GM19463 (cell line): ENCODE measurements around the gene ATF3.
"Not testable (repeated sequence)": the region's sequence is repeated elsewhere in the genome, so short reads cannot be mapped to it uniquely, and the experiment has no call there.

Source experiments
- ATAC-seq: cut with Tn5 transposase; IDR thresholded peaks from one replicate; pipeline ENCODE4 v1.9.1; 2021; ENCODE audit warnings: mild to moderate bottlenecking, moderate library complexity; ENCODE audit not compliant: unreplicated experiment

Gene ATF3

DNA sequence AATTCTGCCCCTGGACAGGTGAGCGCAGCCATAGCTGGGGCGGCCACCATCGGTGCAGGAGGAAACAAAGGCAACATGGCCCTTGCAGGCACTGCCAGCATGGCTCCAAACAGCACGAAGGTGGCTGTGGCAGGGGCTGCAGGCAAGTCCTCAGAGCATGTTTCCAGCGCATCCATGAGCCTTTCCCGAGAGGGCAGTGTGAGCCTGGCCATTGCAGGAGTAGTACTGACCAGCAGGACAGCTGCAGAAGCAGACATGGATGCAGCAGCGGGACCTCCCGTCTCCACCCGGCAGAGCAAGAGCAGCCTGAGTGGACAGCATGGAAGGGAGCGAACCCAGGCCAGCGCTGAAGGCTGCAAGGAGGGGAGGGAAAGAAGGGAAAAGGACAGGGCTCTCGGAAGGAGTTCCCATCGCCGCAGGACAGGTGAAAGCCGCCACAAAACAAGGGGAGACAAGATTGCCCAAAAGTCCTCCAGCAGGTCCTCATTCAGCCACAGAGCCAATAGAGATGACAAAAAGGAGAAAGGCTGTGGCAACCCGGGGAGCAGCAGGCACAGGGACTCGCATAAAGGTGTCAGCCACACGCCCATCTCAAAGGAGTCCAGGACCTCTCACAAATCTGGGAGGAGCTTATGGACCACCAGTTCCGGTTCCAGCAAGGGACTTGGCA lies 17.4 kb downstream of the ATF3 start:
- ATAC-seq: no peak

DNA sequence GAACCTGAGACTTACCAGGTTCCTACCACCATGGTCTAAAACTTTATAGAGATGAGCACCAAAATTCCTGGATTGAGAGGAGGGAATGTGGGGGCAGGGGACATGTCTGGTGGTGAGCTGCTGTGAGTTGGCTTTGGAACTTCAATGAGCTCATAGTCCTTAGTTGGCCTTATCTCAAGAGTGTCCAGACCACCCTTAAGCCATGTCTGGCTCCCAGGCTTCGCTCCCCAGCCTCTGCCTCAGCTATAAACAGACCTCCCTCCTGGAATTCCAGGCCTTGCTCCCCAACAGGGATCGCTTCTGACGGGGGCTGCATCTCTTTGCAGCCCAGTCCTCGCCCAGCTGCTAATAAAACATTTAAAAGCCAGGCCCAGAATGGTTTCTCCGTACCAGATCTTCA lies 19.5 kb downstream of the ATF3 start:
- ATAC-seq: no peak

DNA sequence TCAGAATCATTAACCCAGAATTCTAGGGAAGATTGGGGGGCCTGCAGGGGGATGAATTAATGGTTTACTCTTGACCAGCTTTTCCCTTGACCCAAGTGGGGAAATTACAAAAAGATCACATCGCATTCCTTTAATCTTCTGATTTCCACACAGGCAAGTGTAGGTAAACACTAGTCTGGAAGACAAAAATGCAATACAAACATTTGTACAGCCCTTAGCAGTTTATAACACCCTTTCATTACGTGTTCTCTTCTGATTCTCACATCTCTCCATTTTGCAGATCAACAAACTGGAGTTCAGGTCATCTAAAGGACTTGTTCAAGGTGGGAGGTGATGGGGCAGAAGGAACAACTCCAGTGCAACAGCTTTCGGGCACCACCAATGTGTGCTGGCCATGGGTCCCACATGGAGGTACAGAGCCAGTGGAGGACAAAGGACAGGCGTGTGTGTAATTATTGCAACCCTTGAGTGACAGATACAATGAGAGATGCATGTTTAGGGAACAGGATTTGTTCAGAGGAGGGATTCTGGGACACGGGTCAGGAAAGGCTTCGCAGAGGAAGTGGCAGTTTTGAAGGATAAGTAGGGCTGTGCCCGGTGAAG lies 20.4 kb downstream of the ATF3 start:
- ATAC-seq: no peak

DNA sequence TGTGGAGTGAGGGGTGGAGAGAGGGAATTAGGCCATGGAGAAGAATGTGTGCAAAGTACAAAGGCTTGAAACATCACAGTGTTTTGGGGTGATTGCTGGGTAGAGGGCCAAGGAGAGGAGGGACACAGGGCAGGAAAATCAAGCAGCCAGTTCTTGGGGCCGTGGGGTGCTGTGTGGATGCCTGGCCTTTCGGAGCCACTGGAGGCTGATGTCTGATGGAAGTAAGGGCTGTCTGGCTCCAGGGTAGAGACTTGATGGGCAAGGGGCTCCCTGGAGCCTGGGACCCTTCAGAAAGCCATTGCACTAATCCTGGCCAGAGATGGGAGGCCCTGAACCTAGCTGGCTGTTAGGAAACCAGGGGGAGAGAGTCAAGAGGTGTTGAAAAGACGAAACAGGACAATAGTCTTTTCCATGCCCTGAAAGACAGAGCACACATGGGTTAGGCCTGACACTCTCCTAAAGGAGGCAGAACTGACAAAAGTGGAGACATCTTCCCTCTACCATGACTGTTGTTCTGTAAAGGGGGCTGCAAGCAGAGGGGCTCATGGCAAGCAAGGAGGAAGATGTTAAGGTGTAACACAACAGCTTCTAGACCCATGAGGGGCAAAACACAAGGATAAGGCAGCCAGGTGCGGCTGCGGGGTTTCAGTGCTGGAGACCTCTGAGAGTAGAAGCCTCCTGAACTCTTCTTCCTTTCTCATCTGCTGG lies 21.0 kb downstream of the ATF3 start:
- no peak for ATAC-seq

DNA sequence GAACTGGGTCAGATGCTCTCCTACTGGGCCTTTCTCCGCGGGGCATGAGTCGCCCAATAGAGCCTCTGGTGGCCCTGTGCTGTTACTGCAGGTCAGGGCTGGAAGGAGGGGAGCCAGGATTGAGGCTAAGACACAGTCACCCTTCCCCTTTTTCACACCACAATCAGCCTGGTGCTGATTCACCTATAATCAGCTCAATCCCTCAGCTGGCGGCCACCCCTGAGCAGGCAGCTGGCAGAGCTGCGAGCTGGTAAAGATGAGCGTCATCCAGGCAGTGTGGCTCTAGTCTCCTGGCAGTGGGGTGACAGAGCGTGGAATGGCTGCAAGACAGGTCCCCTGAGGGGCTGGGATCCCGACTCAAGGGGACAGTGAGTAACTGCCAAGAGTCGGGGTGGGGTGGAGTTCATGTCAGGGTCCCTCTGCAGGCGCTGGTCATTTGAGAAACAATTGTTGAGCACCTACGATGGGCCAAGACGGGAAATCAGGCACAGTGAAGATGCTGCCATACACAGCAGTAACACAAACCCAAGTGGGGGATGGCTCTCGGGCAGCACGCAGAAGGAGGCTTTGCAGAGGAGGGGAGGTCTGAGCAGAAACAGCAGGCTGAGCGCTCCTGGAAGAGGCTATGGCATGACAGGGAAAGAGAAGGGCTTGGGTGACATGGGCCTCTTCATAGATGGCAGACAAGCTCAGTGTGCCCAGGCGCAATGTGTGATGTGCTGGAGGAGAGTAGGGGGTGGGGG lies 21.8 kb downstream of the ATF3 start:
- ATAC-seq: peak; percentile 94

DNA sequence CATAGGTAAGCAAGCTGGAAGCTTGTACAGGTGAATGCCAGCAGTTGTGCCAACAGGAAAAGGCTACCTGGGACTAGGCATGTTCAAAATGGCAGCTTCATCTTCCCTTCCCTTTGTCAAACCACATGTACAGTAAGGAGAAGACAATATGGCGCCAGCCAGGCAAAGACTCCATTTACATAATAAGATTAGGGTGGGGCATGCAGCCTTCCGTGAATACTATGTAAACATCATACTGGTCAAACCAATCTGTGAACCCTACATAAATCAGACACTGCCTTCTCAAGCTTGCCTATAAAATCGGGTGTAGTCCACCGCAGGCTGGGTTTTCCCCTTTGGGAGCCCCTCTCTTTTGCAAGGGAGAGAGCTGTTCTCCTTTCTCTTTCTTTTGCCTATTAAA lies 24.6 kb downstream of the ATF3 start:
- no peak for ATAC-seq

DNA sequence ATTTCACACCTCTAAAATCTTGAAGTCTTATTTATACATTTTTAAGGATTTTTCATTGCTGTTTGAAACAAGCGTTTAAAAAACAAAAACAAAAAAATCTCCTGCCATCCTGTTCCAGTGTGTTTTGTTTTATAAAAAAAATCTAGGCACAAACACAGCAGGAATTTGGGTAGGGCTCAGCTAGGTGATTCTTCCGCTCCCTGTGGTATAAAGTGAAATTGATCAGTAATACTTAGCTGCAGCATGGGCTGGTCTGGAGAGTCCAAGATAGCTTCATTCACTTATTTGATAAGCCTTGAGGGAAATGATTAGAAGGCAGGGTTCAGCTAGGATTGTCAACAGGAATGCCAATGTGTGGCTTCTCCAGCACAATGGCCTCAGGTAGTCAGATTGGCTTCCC lies 25.7 kb downstream of the ATF3 start:
- no peak for ATAC-seq

DNA sequence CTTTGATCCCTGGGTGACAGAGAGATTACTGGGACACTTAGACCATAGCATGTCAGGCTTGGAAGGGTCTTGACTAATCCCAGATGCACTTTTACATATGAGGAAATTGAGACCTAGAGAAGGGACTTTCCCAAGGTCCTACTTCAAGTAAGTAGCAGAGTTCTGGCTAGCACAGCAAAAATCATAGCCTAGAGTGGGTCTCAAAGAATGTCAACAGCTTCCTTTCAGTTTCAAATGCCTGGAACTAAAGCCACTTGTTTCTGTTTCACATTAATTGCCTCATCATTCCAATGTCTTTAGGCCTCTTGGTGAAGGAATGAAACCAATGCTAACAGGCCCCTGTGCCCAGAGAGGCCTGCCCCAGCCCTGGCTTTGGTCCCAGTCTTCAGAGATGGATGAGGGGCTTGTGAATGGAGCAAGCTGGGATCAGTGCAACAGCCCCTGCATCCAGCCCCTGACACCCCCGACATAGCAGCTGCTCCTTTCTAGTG lies 26.6 kb downstream of the ATF3 start:
- ATAC-seq: peak; percentile 43

DNA sequence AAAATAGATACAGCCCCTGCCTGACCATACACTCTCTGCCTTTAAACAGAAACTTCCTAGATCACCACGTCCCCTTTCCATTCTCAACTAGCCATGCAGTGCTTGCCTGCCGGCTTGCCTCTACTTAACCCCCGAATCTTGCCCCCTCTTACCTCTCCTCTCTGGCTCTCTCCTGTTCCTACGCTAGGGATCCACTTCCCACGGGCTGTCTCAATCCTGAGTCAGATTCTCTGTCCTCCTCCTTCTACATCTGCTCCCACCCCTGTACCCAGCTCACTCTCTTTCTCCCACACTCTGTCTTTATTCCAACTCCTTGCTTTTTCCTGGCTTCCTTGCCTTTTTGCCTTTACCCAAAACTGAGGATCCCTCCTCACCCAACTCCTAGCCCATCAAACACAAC lies 29.3 kb downstream of the ATF3 start:
- no peak for ATAC-seq

DNA sequence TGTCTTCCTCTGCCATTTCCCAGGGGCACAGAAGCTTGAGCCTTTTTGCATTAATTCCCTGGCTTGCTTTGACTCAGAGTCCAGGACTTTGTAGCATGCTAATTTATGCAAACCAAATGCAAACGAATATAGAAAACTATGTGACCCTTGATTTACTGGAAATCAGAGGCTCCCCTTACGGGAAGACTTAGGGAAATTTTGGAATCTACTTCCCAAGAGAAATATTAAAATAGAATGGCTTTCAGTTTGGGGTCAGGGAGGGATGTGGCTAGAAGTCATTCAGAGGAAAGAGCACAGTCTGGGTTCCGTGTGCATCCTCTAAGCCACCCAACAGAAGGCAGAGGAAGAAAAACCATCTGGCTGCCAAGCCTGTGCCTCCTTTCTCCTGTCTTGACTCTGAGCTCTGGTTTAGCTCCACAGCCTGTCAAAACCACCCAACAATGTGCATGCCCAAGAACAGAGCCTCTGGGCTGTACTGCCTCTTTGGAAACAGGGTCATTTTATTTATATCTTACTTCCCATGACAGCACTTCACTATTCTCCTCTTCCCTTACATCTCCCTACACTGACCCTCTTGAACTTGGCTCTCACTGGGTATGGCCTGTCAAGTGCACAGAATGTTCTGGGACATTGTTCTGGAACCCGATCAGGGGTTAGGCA lies 30.1 kb downstream of the ATF3 start:
- ATAC-seq: no peak

DNA sequence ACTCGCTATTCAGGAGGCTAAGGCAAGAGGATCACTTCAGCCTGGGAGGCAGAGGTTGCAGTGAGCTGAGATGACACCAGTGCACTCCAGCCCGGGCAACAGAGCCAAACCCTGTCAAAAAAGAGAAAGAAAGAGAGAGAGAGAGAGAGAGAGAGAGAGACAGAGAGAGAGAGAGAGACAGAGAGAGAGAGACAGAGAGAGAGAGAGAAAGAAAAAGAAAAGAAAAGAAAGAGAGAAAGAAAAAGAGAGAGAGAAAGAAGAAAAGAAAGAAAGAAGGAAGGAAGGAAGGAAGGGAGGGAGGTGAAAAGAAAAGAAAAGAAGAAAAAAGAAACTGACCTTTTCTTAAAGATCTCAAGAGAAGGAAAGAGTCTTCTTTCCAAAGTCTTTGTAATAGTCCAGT lies 31.0 kb downstream of the ATF3 start:
- ATAC-seq: not testable (repeated sequence)

DNA sequence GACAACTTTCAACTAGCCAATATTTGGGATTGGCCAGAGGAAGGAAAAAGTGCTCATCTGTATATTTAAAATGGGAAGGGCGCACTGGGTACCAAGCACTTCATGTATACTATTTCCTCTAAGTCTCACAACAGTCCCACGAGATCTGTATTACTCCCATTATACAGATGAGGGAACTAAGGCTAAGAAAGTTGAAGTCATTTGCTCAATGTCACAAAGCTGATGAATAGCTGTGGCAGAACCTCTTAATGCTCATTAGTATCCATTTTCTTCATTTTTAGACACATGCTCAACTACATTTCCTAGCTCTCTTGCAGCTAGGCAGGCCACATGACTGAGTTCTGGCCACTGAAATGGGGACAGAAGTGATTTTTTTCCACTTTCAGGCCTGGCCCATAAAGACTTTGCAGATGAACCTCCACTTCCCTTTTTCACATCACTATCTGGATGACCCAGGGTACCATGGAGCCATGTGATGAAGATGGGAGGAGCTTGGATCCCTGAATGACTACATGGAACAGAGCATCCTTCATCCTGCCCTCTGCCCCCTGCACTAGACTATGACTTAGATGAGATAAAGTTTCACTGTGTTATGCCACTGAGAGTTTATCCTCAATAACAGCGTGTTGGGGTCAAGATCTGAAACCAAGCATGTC lies 31.8 kb downstream of the ATF3 start:
- ATAC-seq: no peak

DNA sequence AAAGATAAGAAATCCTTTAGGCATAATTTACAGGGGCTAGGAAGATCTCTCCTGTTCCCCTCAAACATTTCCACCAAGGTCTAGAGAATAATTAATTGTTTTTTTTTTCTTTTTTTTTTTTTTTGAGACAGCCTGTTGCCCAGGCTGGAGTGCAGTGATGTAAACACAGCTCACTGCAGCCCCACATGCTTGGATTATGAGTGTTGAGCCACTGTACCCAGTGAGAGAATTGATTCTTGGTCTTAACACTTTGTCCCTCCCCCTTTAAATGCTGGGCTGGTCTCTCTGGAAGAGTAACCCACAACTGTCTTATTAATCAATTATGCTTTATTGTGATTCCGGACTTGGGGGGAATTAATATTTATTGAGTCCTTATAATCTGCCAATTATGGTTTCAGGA lies 33.4 kb downstream of the ATF3 start:
- ATAC-seq: no peak

DNA sequence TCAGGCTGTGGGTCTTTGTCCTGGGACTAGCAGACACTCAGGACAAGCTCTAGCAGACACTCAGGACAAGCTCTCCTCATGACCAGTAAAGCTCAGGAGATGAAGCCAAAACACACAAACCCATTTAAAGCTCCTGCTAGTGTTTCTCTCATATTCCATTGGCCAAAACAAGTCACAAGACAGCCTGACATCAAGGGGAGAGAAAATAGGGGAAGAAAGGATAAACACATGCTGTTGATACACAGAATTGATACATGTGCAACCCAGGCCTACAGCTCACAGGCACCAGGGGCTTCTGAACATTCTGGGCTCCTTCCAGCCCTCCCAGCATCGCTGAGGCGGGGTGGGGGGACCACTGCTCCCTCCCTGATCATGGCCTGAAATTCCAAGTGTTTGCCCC lies 35.3 kb downstream of the ATF3 start:
- ATAC-seq: no peak

DNA sequence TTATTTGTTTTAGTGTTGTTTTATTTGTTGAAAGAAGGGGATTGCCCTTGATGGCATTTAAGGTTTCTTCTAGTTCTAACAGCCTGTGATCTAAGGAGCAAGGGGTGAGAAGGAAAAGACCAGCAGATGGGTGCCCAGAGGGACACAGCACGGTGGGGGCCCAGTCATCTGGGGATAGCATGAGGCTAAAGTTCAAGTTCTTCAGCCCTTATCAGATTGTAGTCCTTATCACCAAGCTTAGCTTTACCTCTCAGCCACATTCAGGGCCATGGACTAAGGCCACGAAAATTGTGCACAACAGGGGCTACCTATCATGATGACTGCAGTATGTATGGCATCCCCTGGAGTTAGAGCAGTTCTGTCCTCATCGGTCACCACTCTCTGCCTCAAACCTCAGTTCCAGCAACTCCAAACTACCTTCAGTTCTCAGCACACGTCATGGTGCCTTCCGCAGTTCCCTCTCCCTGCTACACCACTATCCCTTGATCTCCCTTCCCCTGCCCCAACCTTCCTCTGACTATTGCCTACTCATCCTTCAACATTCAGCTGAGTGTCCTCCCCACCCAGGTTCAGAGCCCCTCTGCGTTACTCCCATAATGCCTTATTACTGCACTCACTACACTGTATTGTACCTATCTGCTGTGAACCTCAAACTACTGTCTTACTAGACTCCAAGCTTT lies 36.4 kb downstream of the ATF3 start:
- no peak for ATAC-seq

DNA sequence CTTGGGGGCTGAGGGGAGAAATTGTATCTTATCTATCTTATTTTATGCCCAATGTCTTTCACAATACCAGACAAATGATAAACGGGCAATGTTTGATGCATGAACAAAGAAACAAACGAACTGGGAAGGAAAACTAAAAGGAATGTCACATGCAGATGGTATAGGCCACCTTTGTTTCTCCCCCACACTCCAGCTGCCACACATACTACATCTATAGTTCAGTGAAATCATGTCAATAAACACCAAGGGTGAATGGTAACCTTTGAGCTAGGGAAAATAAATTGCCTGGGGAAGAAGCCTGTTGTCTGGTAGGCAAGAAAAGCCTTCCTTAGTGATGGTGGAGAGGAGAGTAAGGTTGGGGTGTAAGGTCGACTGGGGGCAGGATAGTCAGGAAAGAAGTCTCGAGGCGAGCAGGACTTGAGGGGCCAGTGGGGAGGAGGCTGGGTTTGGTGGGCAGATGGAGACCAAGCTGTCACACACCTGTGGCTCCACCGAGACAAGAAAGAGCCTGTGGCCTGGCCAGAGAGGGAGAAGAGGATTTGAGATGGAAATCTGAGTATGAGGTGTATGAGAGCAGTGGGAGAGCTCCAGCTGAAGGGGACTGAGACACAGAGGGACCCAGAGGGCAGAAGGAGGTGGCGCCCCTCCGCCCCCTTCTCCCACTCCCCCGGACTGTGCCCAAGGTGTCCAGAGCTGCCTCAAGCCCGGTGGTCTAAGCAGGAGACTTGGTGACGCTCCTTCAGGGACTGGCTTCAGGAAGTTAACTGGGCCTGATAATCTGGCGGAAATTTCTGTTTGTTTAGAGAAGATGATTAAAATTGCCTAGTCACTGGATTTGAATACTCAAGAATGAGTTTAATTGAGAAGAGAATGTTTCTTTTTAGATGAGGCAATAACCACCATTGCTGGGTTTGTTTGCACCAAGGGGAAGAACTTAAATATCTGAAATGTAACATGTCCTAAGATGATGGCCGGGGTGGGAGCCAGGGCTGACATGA lies 37.3 kb downstream of the ATF3 start:
- ATAC-seq: no peak

DNA sequence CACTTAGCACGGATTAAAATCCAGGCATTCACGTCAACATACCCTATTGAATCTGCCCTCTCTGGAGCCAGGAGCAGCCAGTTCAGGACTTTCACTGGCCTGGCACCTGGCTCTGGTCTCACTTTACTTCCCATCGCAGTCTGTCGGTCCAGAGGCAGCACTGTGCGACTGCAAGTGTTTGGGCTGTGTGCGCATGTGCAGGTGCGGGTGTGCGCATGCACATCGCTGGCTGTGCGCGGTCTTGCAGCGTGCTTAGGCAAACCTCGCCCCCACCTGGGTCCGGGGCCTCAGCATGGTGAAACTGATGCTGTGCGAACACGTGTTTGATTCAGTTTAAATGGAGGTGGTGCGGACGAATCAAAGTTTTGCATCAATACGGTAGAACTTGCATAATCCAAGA lies 38.0 kb downstream of the ATF3 start:
- ATAC-seq: no peak

DNA sequence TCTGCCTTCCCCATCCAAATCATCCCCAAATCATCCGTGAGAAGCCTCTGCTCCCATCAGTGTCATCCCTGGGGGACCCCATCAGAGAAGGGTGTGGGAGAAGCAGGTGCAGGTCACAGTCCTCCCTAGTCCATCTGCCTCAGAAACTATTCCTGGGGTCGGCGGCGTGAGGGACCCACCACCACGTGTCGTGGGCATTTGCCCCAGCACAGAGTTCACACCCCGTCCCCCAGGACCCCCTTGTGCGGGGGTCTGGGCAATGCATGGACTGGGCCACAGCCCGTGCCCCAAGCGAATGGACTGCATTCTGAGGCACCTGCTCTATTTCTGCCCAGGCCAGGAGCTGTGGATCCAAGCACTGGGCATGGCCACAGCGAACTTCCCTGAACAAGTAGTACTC lies 38.4 kb downstream of the ATF3 start:
- ATAC-seq: no peak

DNA sequence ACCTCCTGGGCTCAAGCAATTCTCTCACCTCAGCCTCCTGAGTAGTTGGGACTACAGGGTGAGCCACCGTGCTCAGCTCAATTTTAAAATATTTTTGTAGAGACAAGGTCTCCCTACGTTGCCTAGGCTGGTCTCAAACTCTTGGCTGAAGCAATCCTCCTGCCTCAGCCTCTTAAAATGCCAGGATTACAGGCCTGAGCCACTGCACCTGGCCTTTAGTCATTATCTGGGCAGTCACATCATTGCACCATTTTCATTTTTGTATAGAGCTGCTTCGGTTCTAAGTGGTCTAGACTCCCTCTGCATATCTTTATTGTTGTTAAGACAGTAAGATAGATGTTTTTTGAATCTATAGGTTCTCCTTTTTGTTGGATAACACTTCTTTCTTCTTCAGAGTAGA lies 39.9 kb downstream of the ATF3 start:
- ATAC-seq: no peak
